C4-2B (cell line): ENCODE data around the gene OR5P2.
"Not testable (repeated sequence)": the region's sequence is repeated elsewhere in the genome, so short reads cannot be mapped to it uniquely, and the experiment has no call there.

Experiments used
- H3K27ac ChIP-seq: fragments of 450-650 bp; 2 replicates; pipeline ENCODE4 v1.5.1; 2017
- CTCF ChIP-seq: fragments of 450-650 bp; conservative IDR thresholded peaks from 2 replicates; pipeline ENCODE4 v1.5.1; 2017; ENCODE audit warnings: mild to moderate bottlenecking
- ZFX ChIP-seq: fragments of 450-650 bp; IDR thresholded peaks from 2 replicates; pipeline ENCODE4 v1.6.1; 2017

Gene OR5P2

GRCh38 chr11:7826324-7826723, 29.6 kb upstream of the OR5P2 start:
- no peak for TF ChIP-seq CTCF
- no peak for TF ChIP-seq ZFX
- no peak overlapping the region for H3K27ac ChIP-seq

GRCh38 chr11:7820417-7820816, 23.7 kb upstream of the OR5P2 start:
- not testable (repeated sequence) for H3K27ac ChIP-seq

GRCh38 chr11:7814897-7815296, 18.2 kb upstream of the OR5P2 start:
- not testable (repeated sequence) for H3K27ac ChIP-seq

- not testable (repeated sequence) for H3K27ac ChIP-seq
Measured at GRCh38 chr11:7810301-7810700, 13.6 kb upstream of the OR5P2 start.

- no peak overlapping the region for H3K27ac ChIP-seq
- no peak for TF ChIP-seq ZFX
- TF ChIP-seq CTCF, result no peak
Measured at GRCh38 chr11:7793233-7793632, 3.5 kb downstream of the OR5P2 start.

- TF ChIP-seq ZFX, result no peak
- no peak for TF ChIP-seq CTCF
- no peak overlapping the region for H3K27ac ChIP-seq
Measured at GRCh38 chr11:7787239-7787638, 9.5 kb downstream of the OR5P2 start.

- TF ChIP-seq CTCF, result peak; percentile 37
- TF ChIP-seq ZFX, result no peak
- no peak overlapping the region for H3K27ac ChIP-seq
Measured at GRCh38 chr11:7775689-7776088, 21.1 kb downstream of the OR5P2 start.

- not testable (repeated sequence) for H3K27ac ChIP-seq
Measured at GRCh38 chr11:7764301-7764700, 32.4 kb downstream of the OR5P2 start.

GRCh38 chr11:7759010-7759409, 37.7 kb downstream of the OR5P2 start:
- TF ChIP-seq ZFX, result no peak
- no peak for TF ChIP-seq CTCF

GRCh38 chr11:7749456-7749855, 47.3 kb downstream of the OR5P2 start:
- TF ChIP-seq ZFX, result no peak
- no peak for TF ChIP-seq CTCF
- H3K27ac ChIP-seq, result no peak overlapping the region

More at GRCh38 chr11:7759010-7759409, 37.7 kb downstream of the OR5P2 start:
- no peak overlapping the region for H3K27ac ChIP-seq
